Head of caudate nucleus (tissue), 42 donors: ENCODE results near the gene CACNA1D.

Source experiments
- DNase-seq, 42 donors: peaks; one replicate each; pipeline versions ENCODE4 v3.0.0 to v3.0.0-alpha.2; 2020 to 2021; ENCODE audit warnings: mixed read lengths in 7 of 42
- intact Hi-C: fragments of 100-400 bp; cut with DNase I; formaldehyde crosslinking; loops from one replicate; pipeline ENCODE4 v1.15.0; 2022

CACNA1D gene

GRCh38 chr3:53670721-53671120, 176.3 kb downstream of the CACNA1D start:
- no peak for DNase-seq
- intact Hi-C loops, result no loop called here

GRCh38 chr3:53671192-53671960, 177.0 kb downstream of the CACNA1D start:
- no peak for DNase-seq
- intact Hi-C loops, result no loop called here

- intact Hi-C loops, result no loop called here
- DNase-seq, result no peak
Measured at GRCh38 chr3:53671961-53672299, 177.5 kb downstream of the CACNA1D start.

GRCh38 chr3:53672981-53673380, 178.6 kb downstream of the CACNA1D start:
- intact Hi-C loops, result no loop called here
- no peak for DNase-seq

- DNase-seq, result no peak
- intact Hi-C loops, result no loop called here
Measured at GRCh38 chr3:53673722-53674350, 179.4 kb downstream of the CACNA1D start.

- no peak for DNase-seq
- intact Hi-C loops, result no loop called here
Measured at GRCh38 chr3:53674582-53674981, 180.2 kb downstream of the CACNA1D start.

- intact Hi-C loops, result no loop called here
- DNase-seq, result no peak
Measured at GRCh38 chr3:53675022-53675697, 180.7 kb downstream of the CACNA1D start.

- DNase-seq, result peak in 6 of 42 donors; percentile 12 to 55 (median 22)
- intact Hi-C loops, result no loop called here
Measured at GRCh38 chr3:53675942-53676341, 181.5 kb downstream of the CACNA1D start.

GRCh38 chr3:53677413-53677812, 183.0 kb downstream of the CACNA1D start:
- intact Hi-C loops, result no loop called here
- DNase-seq, result peak in 11 of 42 donors; percentile 19 to 59 (median 28)

- intact Hi-C loops, result no loop called here
- peak in 3 of 42 donors; percentile 24 to 50 (median 41) for DNase-seq
Measured at GRCh38 chr3:53680028-53680427, 185.6 kb downstream of the CACNA1D start.

GRCh38 chr3:53682807-53683206, 188.4 kb downstream of the CACNA1D start:
- intact Hi-C loops, result no loop called here
- no peak for DNase-seq

- DNase-seq, result peak in 1 of 42 donors; percentile 13
- intact Hi-C loops, result no loop called here
Measured at GRCh38 chr3:53688066-53688465, 193.7 kb downstream of the CACNA1D start.

- intact Hi-C loops, result no loop called here
- peak in 1 of 42 donors; percentile 27 for DNase-seq
Measured at GRCh38 chr3:53688989-53689388, 194.6 kb downstream of the CACNA1D start.

GRCh38 chr3:53689681-53690080, 195.3 kb downstream of the CACNA1D start:
- DNase-seq, result peak in 1 of 42 donors; percentile 29
- intact Hi-C loops, result no loop called here

- intact Hi-C loops, result no loop called here
- peak in 1 of 42 donors; percentile 24 for DNase-seq
Measured at GRCh38 chr3:53690521-53690920, 196.1 kb downstream of the CACNA1D start.

- DNase-seq, result peak in 1 of 42 donors; percentile 12
- intact Hi-C loops, result no loop called here
Measured at GRCh38 chr3:53691349-53691748, 196.9 kb downstream of the CACNA1D start.

GRCh38 chr3:53691885-53692284, 197.5 kb downstream of the CACNA1D start:
- intact Hi-C loops, result no loop called here
- DNase-seq, result peak in 1 of 42 donors; percentile 4

GRCh38 chr3:53693451-53693850, 199.0 kb downstream of the CACNA1D start:
- intact Hi-C loops, result no loop called here
- no peak for DNase-seq

- peak in 1 of 42 donors; percentile 18 for DNase-seq
- intact Hi-C loops, result no loop called here
Measured at GRCh38 chr3:53694046-53694445, 199.6 kb downstream of the CACNA1D start.

GRCh38 chr3:53694666-53695323, 200.4 kb downstream of the CACNA1D start:
- peak in 1 of 42 donors; percentile 33 for DNase-seq
- intact Hi-C loops, result no loop called here
